MCF 10A (cell line): Measurements from ENCODE around the gene NIPSNAP3A. TPM values are rescaled to one million over a fixed set of nuclear protein-coding genes. Genes with fewer than 3 reads are reported as not detected.

Source experiments
- BruUV-seq: library from RNA; stranded (reverse); fragments of 400-500 nt; replicated peaks from 2 replicates; lab custom pipeline; 2021; lab: Mats Ljungman, UMichigan
- CTCF ChIA-PET: fragments of 300-600 bp; sonication (Branson Sonifier 250); formaldehyde crosslinking; extraction: SDS; loops from one replicate; lab custom pipeline; 2021; ENCODE audit warnings: antibody characterized with exemption, inconsistent platforms; lab: Yijun Ruan, JAX
- POLR2A ChIA-PET: fragments of 300-600, 350-650 bp; sonication (Branson Sonifier 250); formaldehyde crosslinking; extraction: SDS; loops from one replicate; lab custom pipeline; 2020; ENCODE audit warnings: antibody characterized with exemption, inconsistent platforms; lab: Yijun Ruan, JAX
- DNase-seq: peaks from one replicate; pipeline ENCODE4 v3.0.0-alpha.2; 2018; ENCODE audit not compliant: unreplicated experiment
- H3K27ac Mint-ChIP-seq: one replicate; pipeline ENCODE4 v1.8.0; 2022; ENCODE audit warnings: mild to moderate bottlenecking, low read depth, mixed read lengths; ENCODE audit not compliant: unreplicated experiment
- H3K27me3 Mint-ChIP-seq: one replicate; pipeline ENCODE4 v1.8.0; 2022; ENCODE audit warnings: mixed read lengths; ENCODE audit not compliant: insufficient read depth, unreplicated experiment
- H3K36me3 Mint-ChIP-seq: one replicate; pipeline ENCODE4 v1.8.0; 2022; ENCODE audit warnings: mild to moderate bottlenecking, moderate library complexity, mixed read lengths; ENCODE audit not compliant: insufficient read depth, unreplicated experiment
- H3K4me1 Mint-ChIP-seq: one replicate; pipeline ENCODE4 v1.8.0; 2022; ENCODE audit warnings: mixed read lengths; ENCODE audit not compliant: insufficient read depth, unreplicated experiment
- H3K4me3 Mint-ChIP-seq: one replicate; pipeline ENCODE4 v1.8.0; 2022; ENCODE audit warnings: mild to moderate bottlenecking, moderate library complexity, mixed read lengths; ENCODE audit not compliant: unreplicated experiment
- H3K9me3 Mint-ChIP-seq: one replicate; pipeline ENCODE4 v1.8.0; 2022; ENCODE audit warnings: mixed read lengths; ENCODE audit not compliant: unreplicated experiment
- intact Hi-C: fragments of 100-400 bp; cut with micrococcal nuclease; formaldehyde crosslinking; loops from 2 replicates; pipeline ENCODE4 v1.14.1; 2022
- total RNA-seq: library from RNA; stranded (reverse); gene quantifications from 2 replicates; pipeline ENCODE4 v1.2.3, GENCODE V29; 2022
- TF ChIP-seq, protein P1 (sequence below): fragments of 200-600 bp; IDR thresholded peaks from one replicate; pipeline ENCODE4 v1.8.0; 2022; ENCODE audit warnings: antibody characterized with exemption, mild to moderate bottlenecking; ENCODE audit not compliant: unreplicated experiment

The NIPSNAP3A gene
- total RNA-seq, 1 experiment from 2014 or later, result 15.4 TPM

DNA sequence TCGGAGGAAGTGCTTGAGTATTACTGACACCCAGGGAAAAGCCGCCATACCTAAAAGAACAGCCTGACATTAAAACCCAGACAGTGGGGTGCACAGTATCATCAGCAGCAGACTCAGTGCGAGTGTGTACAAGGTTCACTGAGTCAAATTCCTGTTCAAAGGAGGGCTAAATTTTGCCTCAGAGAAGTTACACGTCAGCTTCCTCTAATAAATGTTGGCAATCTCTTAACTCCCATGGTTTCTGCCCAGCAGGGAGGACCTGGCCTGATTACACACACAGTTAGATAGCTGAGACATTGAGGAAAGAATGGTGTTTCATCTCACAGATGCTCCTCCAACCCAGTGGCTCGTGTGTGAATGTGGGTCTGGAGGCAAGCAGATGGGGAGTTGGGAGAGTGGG lies 54.6 kb downstream of the NIPSNAP3A start:
- ChIA-PET POLR2A (no interaction called here), CTCF (interaction anchor here (0.6 kb wide), 3 partner anchors 141 to 1176 kb away, joined by 3 read pairs; no protein-coding TSS in a partner anchor)
- intact Hi-C loops, result loop anchor here (10.0 kb wide), 1 partner anchor 123 kb away; the partner anchor contains the start of gene ABCA1
- no peaks in the 10 kb centered on the region for H3K36me3 Mint-ChIP-seq
- H3K9me3 Mint-ChIP-seq, result no peaks in the 10 kb centered on the region
- TF ChIP-seq, protein P1, sequence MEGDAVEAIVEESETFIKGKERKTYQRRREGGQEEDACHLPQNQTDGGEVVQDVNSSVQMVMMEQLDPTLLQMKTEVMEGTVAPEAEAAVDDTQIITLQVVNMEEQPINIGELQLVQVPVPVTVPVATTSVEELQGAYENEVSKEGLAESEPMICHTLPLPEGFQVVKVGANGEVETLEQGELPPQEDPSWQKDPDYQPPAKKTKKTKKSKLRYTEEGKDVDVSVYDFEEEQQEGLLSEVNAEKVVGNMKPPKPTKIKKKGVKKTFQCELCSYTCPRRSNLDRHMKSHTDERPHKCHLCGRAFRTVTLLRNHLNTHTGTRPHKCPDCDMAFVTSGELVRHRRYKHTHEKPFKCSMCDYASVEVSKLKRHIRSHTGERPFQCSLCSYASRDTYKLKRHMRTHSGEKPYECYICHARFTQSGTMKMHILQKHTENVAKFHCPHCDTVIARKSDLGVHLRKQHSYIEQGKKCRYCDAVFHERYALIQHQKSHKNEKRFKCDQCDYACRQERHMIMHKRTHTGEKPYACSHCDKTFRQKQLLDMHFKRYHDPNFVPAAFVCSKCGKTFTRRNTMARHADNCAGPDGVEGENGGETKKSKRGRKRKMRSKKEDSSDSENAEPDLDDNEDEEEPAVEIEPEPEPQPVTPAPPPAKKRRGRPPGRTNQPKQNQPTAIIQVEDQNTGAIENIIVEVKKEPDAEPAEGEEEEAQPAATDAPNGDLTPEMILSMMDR, result no peak
- no peak overlapping the region for H3K4me3 Mint-ChIP-seq
- BruUV-seq, result no TSS peak
- no peak for DNase-seq
- no peak overlapping the region for H3K27ac Mint-ChIP-seq
- H3K4me1 Mint-ChIP-seq, result no peaks in the 10 kb centered on the region
- no peaks in the 10 kb centered on the region for H3K27me3 Mint-ChIP-seq

GRCh38 chr9:104802906-104803305 lies 55.4 kb downstream of the NIPSNAP3A start:
- TF ChIP-seq, protein P1, result no peak
- intact Hi-C loops, result loop anchor here (10.0 kb wide), 1 partner anchor 122 kb away; the partner anchor contains the start of gene ABCA1
- CTCF ChIA-PET, result interaction anchor here (1.2 kb wide), 3 partner anchors 22 to 613 kb away, joined by 3 to 10 read pairs (median 3); no protein-coding TSS in a partner anchor
- Mint-ChIP-seq H3K36me3 (no peaks in the 10 kb centered on the region), H3K27ac (no peak overlapping the region), H3K9me3 (no peaks in the 10 kb centered on the region), H3K4me3 (no peak overlapping the region), H3K4me1 (no peaks in the 10 kb centered on the region), H3K27me3 (no peaks in the 10 kb centered on the region)
- no TSS peak for BruUV-seq
- POLR2A ChIA-PET, result no interaction called here
- DNase-seq, result no peak

- POLR2A ChIA-PET, result interaction anchor here (0.8 kb wide), 1 partner anchor 57 kb away, joined by 4 read pairs; no protein-coding TSS in a partner anchor
- Mint-ChIP-seq H3K36me3 (no peaks in the 10 kb centered on the region), H3K4me1 (peaks cover 7% of the 10 kb centered on the region), H3K9me3 (no peaks in the 10 kb centered on the region), H3K27me3 (no peaks in the 10 kb centered on the region), H3K4me3 (no peak overlapping the region), H3K27ac (peak overlapping the region; percentile 19)
- TF ChIP-seq, protein P1, result no peak
- BruUV-seq, result no TSS peak
- intact Hi-C loops, result loop anchor here (10.0 kb wide), 1 partner anchor 119 kb away; the partner anchor contains the start of gene ABCA1
- DNase-seq, result peak; percentile 46
- CTCF ChIA-PET, result interaction anchor here (0.6 to 1.1 kb wide), 4 partner anchors 60 to 642 kb away, joined by 3 to 4 read pairs (median 3); no protein-coding TSS in a partner anchor
Observed at GRCh38 chr9:104805441-104805840, 58.0 kb downstream of the NIPSNAP3A start.

GRCh38 chr9:104808035-104808614 lies 60.6 kb downstream of the NIPSNAP3A start:
- BruUV-seq, result no TSS peak
- Mint-ChIP-seq H3K36me3 (no peaks in the 10 kb centered on the region), H3K9me3 (no peaks in the 10 kb centered on the region), H3K4me1 (peaks cover 19% of the 10 kb centered on the region), H3K4me3 (no peak overlapping the region), H3K27me3 (no peaks in the 10 kb centered on the region), H3K27ac (no peak overlapping the region)
- intact Hi-C loops, result loop anchor here (1.0 to 10.0 kb wide), 3 partner anchors 117 to 607 kb away; partner anchors contain the start of gene ABCA1
- TF ChIP-seq, protein P1, result peak; percentile 19
- DNase-seq, result peak; percentile 63
- POLR2A ChIA-PET, result interaction anchor here (0.6 to 0.8 kb wide), 2 partner anchors 309 to 472 kb away, joined by 3 to 4 read pairs; no protein-coding TSS in a partner anchor
- CTCF ChIA-PET, result interaction anchor here (0.5 to 1.6 kb wide), 4 partner anchors 9 to 909 kb away, joined by 3 to 4 read pairs (median 3); no protein-coding TSS in a partner anchor
